PC-3 (cell line): ENCODE data around the gene GCKR.

Experiments used
- CTCF ChIP-seq: fragments of 300-600 bp; sonication (generic); conservative IDR thresholded peaks from 2 replicates; pipeline ENCODE4 v1.5.1; 2017; ENCODE audit warnings: antibody characterized with exemption, low read depth, mild to moderate bottlenecking, low read length
- EZH2phosphoT487 ChIP-seq: fragments of 300-600 bp; sonication (generic); IDR thresholded peaks from 2 replicates; pipeline ENCODE4 v1.6.1; 2018; ENCODE audit warnings: mild to moderate bottlenecking, antibody characterized with exemption, low read length, borderline replicate concordance

GRCh38 chr2:27451095-27451494 is 45.5 kb upstream of the GCKR start:
- no peak for TF ChIP-seq CTCF
- TF ChIP-seq EZH2phosphoT487: no peak
